IMR-90 (cell line): ENCODE measurements around the gene PEX7. TPM values are rescaled to one million over a fixed set of nuclear protein-coding genes. Genes with fewer than 3 reads are reported as not detected.
A peak's percentile ranks its signal among the peaks of the same experiment; 100 is the strongest.

Source experiments
- ATAC-seq: fragments of 200-7000 bp; cut with Tn5 transposase; 2 replicates; pipeline ENCODE4 v1.9.1; 2020; ENCODE audit warnings: low read depth, mild to moderate bottlenecking, moderate library complexity
- BruUV-seq: library from RNA; stranded (reverse); fragments of 400-500 nt; replicated peaks from 2 replicates; lab custom pipeline; 2021; lab: Mats Ljungman, UMichigan
- CTCF ChIA-PET: fragments of 300-600 bp; formaldehyde crosslinking; extraction: SDS; loops from one replicate; lab custom pipeline; 2021; ENCODE audit warnings: antibody characterized with exemption; lab: Yijun Ruan, JAX
- POLR2A ChIA-PET: fragments of 300-600 bp; sonication (Branson Sonifier 250); formaldehyde crosslinking; loops from one replicate; lab custom pipeline; 2022; ENCODE audit warnings: antibody characterized with exemption; ENCODE audit not compliant: unreplicated experiment; lab: Charles Lee
- DNase-seq: peaks from one replicate; pipeline ENCODE4 v3.0.0; 2013
- H2AFZ ChIP-seq: replicated peaks from 2 replicates; pipeline ENCODE3; 2013; ENCODE audit warnings: low read length, mild to moderate bottlenecking; ENCODE audit not compliant: poor library complexity
- H2AK5ac ChIP-seq: 2 replicates; pipeline ENCODE4 v1.6.1; 2013; ENCODE audit warnings: low read depth, low read length, inconsistent platforms
- H2AK9ac ChIP-seq: replicated peaks from 2 replicates; pipeline ENCODE3; 2013; ENCODE audit warnings: mild to moderate bottlenecking, low read depth, low read length, moderate library complexity; ENCODE audit not compliant: poor library complexity
- H2BK120ac ChIP-seq: 2 replicates; pipeline ENCODE4 v1.6.1; 2013; ENCODE audit warnings: low read depth, low read length, inconsistent platforms
- H2BK15ac ChIP-seq: 3 replicates; pipeline ENCODE4 v1.6.1; 2013; ENCODE audit warnings: low read depth, low read length, inconsistent platforms
- H2BK20ac ChIP-seq: 2 replicates; pipeline ENCODE4 v1.6.1; 2013; ENCODE audit warnings: low read depth, mild to moderate bottlenecking, inconsistent platforms, low read length, moderate library complexity
- H2BK5ac ChIP-seq: 2 replicates; pipeline ENCODE4 v1.6.1; 2013; ENCODE audit warnings: mild to moderate bottlenecking, low read depth, low read length, inconsistent platforms; ENCODE audit not compliant: poor library complexity, severe bottlenecking
- H3K14ac ChIP-seq: replicated peaks from 2 replicates; pipeline ENCODE4 v1.6.1; 2013; ENCODE audit warnings: low read depth, low read length, inconsistent platforms
- H3K18ac ChIP-seq: 2 replicates; pipeline ENCODE4 v1.6.1; 2013; ENCODE audit warnings: low read depth, low read length, control low read depth
- H3K23ac ChIP-seq: 2 replicates; pipeline ENCODE4 v1.6.1; 2013; ENCODE audit warnings: low read depth, low read length, inconsistent platforms
- H3K27ac ChIP-seq: 2 replicates; pipeline ENCODE4 v1.5.1; 2013; ENCODE audit warnings: mild to moderate bottlenecking, control low read depth, low read length; ENCODE audit not compliant: insufficient read depth
- H3K27me3 ChIP-seq: 2 replicates; pipeline ENCODE4 v1.6.1; 2013; ENCODE audit warnings: low read length; ENCODE audit not compliant: control insufficient read depth, insufficient read depth
- H3K36me3 ChIP-seq: 2 replicates; pipeline ENCODE4 v1.6.1; 2013; ENCODE audit warnings: low read length, mixed read lengths; ENCODE audit not compliant: control insufficient read depth, insufficient read depth
- H3K4ac ChIP-seq: 2 replicates; pipeline ENCODE4 v1.6.1; 2013; ENCODE audit warnings: low read depth, low read length, inconsistent platforms
- H3K4me1 ChIP-seq: 2 replicates; pipeline ENCODE4 v1.6.1; 2013; ENCODE audit warnings: low read length, mixed read lengths; ENCODE audit not compliant: control insufficient read depth, insufficient read depth
- H3K4me2 ChIP-seq: 2 replicates; pipeline ENCODE4 v1.6.1; 2013; ENCODE audit warnings: low read depth, mild to moderate bottlenecking, control low read depth, low read length, moderate library complexity
- H3K4me3 ChIP-seq: 2 replicates; pipeline ENCODE4 v1.5.1; 2013; ENCODE audit warnings: low read depth, mild to moderate bottlenecking, control low read depth, low read length, moderate library complexity; ENCODE audit not compliant: insufficient read depth
- H3K56ac ChIP-seq: 2 replicates; pipeline ENCODE4 v1.6.1; 2013; ENCODE audit warnings: low read length, inconsistent platforms; ENCODE audit not compliant: insufficient read depth; ENCODE audit errors: extremely low read depth
- H3K79me1 ChIP-seq, 2 experiments: 2 replicates each; pipeline ENCODE4 v1.6.1; 2013; ENCODE audit warnings: low read length in 2 of 2, inconsistent platforms in 1 of 2, low read depth in 1 of 2
- H3K9ac ChIP-seq: 2 replicates; pipeline ENCODE4 v1.6.1; 2013; ENCODE audit warnings: low read depth, low read length, control low read depth
- H3K9me1 ChIP-seq: 2 replicates; pipeline ENCODE4 v1.6.1; 2013; ENCODE audit warnings: low read length, inconsistent platforms; ENCODE audit not compliant: insufficient read depth
- H3K9me3 ChIP-seq: 2 replicates; pipeline ENCODE4 v1.6.1; 2013; ENCODE audit warnings: low read length; ENCODE audit not compliant: control insufficient read depth, insufficient read depth
- H4K20me1 ChIP-seq: 2 replicates; pipeline ENCODE4 v1.6.1; 2013; ENCODE audit warnings: low read length, inconsistent platforms; ENCODE audit not compliant: insufficient read depth
- H4K5ac ChIP-seq: 2 replicates; pipeline ENCODE4 v1.6.1; 2013; ENCODE audit warnings: mild to moderate bottlenecking, low read depth, low read length, control low read depth
- H4K8ac ChIP-seq, 2 experiments: 2 replicates each; pipeline ENCODE4 v1.6.1; 2013; ENCODE audit warnings: low read depth in 2 of 2, low read length in 2 of 2, control low read depth in 1 of 2, inconsistent platforms in 1 of 2
- H4K91ac ChIP-seq: 2 replicates; pipeline ENCODE4 v1.6.1; 2013; ENCODE audit warnings: low read depth, low read length, inconsistent platforms; ENCODE audit not compliant: insufficient read depth
- BHLHE40 ChIP-seq: fragments of 150-350 bp; IDR thresholded peaks from 2 replicates; pipeline ENCODE4 v1.6.1; 2016; ENCODE audit warnings: mild to moderate bottlenecking, low read depth, low read length
- CEBPB ChIP-seq: IDR thresholded peaks from 2 replicates; pipeline ENCODE4 v1.6.1; 2012; ENCODE audit warnings: low read depth, low read length, improper control_type of control experiment
- ELK1 ChIP-seq: fragments of 150-350 bp; IDR thresholded peaks from 2 replicates; pipeline ENCODE4 v1.6.1; 2016; ENCODE audit warnings: low read depth, mild to moderate bottlenecking, low read length, moderate library complexity, borderline replicate concordance
- FOS ChIP-seq: fragments of 150-350 bp; IDR thresholded peaks from 2 replicates; pipeline ENCODE4 v1.6.1; 2016; ENCODE audit warnings: low read depth, low read length
- MAFK ChIP-seq: IDR thresholded peaks from 2 replicates; pipeline ENCODE4 v1.6.1; 2012; ENCODE audit warnings: low read depth, low read length, improper control_type of control experiment
- MAZ ChIP-seq: IDR thresholded peaks from 2 replicates; pipeline ENCODE4 v1.6.1; 2012; ENCODE audit warnings: low read depth, mild to moderate bottlenecking, low read length, improper control_type of control experiment, moderate library complexity, borderline replicate concordance
- MXI1 ChIP-seq: IDR thresholded peaks from 2 replicates; pipeline ENCODE4 v1.6.1; 2012; ENCODE audit warnings: low read depth, mild to moderate bottlenecking, low read length, moderate library complexity, borderline replicate concordance
- RAD21 ChIP-seq: IDR thresholded peaks from 2 replicates; pipeline ENCODE4 v1.6.1; 2012; ENCODE audit warnings: low read length, improper control_type of control experiment
- RCOR1 ChIP-seq: IDR thresholded peaks from 2 replicates; pipeline ENCODE4 v1.6.1; 2012; ENCODE audit warnings: mild to moderate bottlenecking, low read length, improper control_type of control experiment; ENCODE audit not compliant: insufficient replicate concordance
- RFX5 ChIP-seq: IDR thresholded peaks from 2 replicates; pipeline ENCODE4 v1.8.0; 2012; ENCODE audit warnings: low read depth, mild to moderate bottlenecking, low read length, moderate library complexity
- SMC3 ChIP-seq: fragments of 150-350 bp; IDR thresholded peaks from 2 replicates; pipeline ENCODE4 v1.6.1; 2016; ENCODE audit warnings: low read depth, mild to moderate bottlenecking, antibody characterized with exemption, low read length, moderate library complexity
- WGBS, 2 experiments: methylation state at CpG; one replicate each; pipeline versions ENCODE4 v1.1.5 to v1.1.7; 2013; ENCODE audit warnings: missing lambda C conversion rate in 2 of 2; ENCODE audit not compliant: insufficient read length in 1 of 2; ENCODE audit errors: extremely low coverage in 2 of 2; 5-methylcytosine and 5-hydroxymethylcytosine counted together
- dilution Hi-C: fragments of 300-500 bp; cut with HindIII; formaldehyde crosslinking; loops from one replicate; pipeline ENCODE4 v1.14.3; 2018; ENCODE audit warnings: low sequenced_read_pairs; ENCODE audit not compliant: unreplicated experiment
- in situ Hi-C: fragments of 300-500 bp; cut with MboI; formaldehyde crosslinking; loops from 3 replicates; pipeline ENCODE4 v1.14.3; 2019; ENCODE audit warnings: low sequenced_read_pairs, inconsistent platforms, mixed read lengths
- intact Hi-C: fragments of 100-400 bp; cut with micrococcal nuclease; formaldehyde crosslinking; loops from 2 replicates; pipeline ENCODE4 v1.10.0; 2022
- polyA plus RNA-seq, 3 experiments: library from polyadenylated mRNA; depleted of rRNA; stranded (reverse); fragments of >200 nt; gene quantifications; 2 replicates each; pipeline ENCODE4 v1.2.3, GENCODE V29; 2012; ENCODE audit warnings: low replicate concordance in 1 of 3
- total RNA-seq: library from RNA; depleted of rRNA; stranded (reverse); fragments of >200 nt; gene quantifications from 2 replicates; pipeline ENCODE4 v1.2.3, GENCODE V29; 2012
- TF ChIP-seq, protein P1 (sequence below): conservative IDR thresholded peaks from 2 replicates; pipeline ENCODE4 v1.5.1; 2012; ENCODE audit warnings: mild to moderate bottlenecking, low read depth, low read length, improper control_type of control experiment

PEX7 gene
- total and polyA plus RNA-seq, 2 of the 4 experiments (the other 2 are of a cell fraction): 5.4 to 7.0 TPM

GRCh38 chr6:136823128-136823660, 802 bp downstream of the PEX7 start:
- Histone ChIP-seq H4K20me1 (no peaks in the 10 kb centered on the region), H3K36me3 (no peaks in the 10 kb centered on the region), H4K91ac (peak overlapping the region; percentile 44; the same call in 1 of the 2 replicates), H3K4me3 (peak overlapping the region; percentile 86), H3K4ac (peak overlapping the region; percentile 77), H4K8ac (peak overlapping the region; percentile 91 to 92), H3K4me1 (peaks cover 5% of the 10 kb centered on the region), H3K23ac (peak overlapping the region; percentile 85), H2AK5ac (peak overlapping the region; percentile 83), H2BK15ac (no peak overlapping the region), H2BK5ac (peak overlapping the region; percentile 17), H2BK20ac (no peak overlapping the region), H3K79me1 (peaks cover 6 to 7% of the 10 kb centered on the region in 2 experiments; a peak in 3 of 4 replicates), H3K14ac (peak overlapping the region; percentile 95), H4K5ac (peak overlapping the region; percentile 80), H3K18ac (peak overlapping the region; percentile 51), H3K9me1 (no peaks in the 10 kb centered on the region), H3K27me3 (no peaks in the 10 kb centered on the region), H2AFZ (peak overlapping the region; percentile 98), H3K9ac (peak overlapping the region; percentile 80), H3K56ac (peak overlapping the region; percentile 53; the same call in 1 of the 2 replicates), H3K27ac (peak overlapping the region; percentile 71), H3K4me2 (peak overlapping the region; percentile 90), H2AK9ac (peak overlapping the region; percentile 87), H2BK120ac (peak overlapping the region; percentile 41), H3K9me3 (no peaks in the 10 kb centered on the region)
- WGBS, 2 experiments: 60% methylated on average over 21 of the region's 31 CpGs; no CpG with 5 or more reads in 1 of the 2 experiments
- in situ Hi-C loops (no loop called here), dilution Hi-C loops (no loop called here), intact Hi-C loops (no loop called here)
- CTCF ChIA-PET: interaction anchor here (1.0 to 2.0 kb wide), 2 partner anchors 20 to 31 kb away, joined by 3 to 4 read pairs; partner anchors contain the start of gene MAP3K5
- no peak for DNase-seq
- no peak for ATAC-seq
- no TSS peak for BruUV-seq
- POLR2A ChIA-PET: interaction anchor here (0.6 kb wide), 1 partner anchor 46 kb away, joined by 3 read pairs; no protein-coding TSS in a partner anchor
- no peak for TF ChIP-seq BHLHE40
- no peak for TF ChIP-seq MXI1
- no peak for TF ChIP-seq RAD21
- TF ChIP-seq, protein P1, sequence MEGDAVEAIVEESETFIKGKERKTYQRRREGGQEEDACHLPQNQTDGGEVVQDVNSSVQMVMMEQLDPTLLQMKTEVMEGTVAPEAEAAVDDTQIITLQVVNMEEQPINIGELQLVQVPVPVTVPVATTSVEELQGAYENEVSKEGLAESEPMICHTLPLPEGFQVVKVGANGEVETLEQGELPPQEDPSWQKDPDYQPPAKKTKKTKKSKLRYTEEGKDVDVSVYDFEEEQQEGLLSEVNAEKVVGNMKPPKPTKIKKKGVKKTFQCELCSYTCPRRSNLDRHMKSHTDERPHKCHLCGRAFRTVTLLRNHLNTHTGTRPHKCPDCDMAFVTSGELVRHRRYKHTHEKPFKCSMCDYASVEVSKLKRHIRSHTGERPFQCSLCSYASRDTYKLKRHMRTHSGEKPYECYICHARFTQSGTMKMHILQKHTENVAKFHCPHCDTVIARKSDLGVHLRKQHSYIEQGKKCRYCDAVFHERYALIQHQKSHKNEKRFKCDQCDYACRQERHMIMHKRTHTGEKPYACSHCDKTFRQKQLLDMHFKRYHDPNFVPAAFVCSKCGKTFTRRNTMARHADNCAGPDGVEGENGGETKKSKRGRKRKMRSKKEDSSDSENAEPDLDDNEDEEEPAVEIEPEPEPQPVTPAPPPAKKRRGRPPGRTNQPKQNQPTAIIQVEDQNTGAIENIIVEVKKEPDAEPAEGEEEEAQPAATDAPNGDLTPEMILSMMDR: no peak
- no peak for TF ChIP-seq CEBPB
- no peak for TF ChIP-seq RCOR1
- TF ChIP-seq FOS: no peak
- no peak for TF ChIP-seq MAZ
- no peak for TF ChIP-seq MAFK
- TF ChIP-seq ELK1: no peak
- TF ChIP-seq RFX5: no peak
- TF ChIP-seq SMC3: no peak
